ENCODE results near the gene SLC22A16.

GRCh38 chr6:110390404-110390803 is 86.0 kb downstream of the SLC22A16 start:
- TF ChIP-seq CTCF (conservative IDR thresholded peaks at IDR 0.05; ENCODE audit: low read depth, low read length) (no peak), EZH2 (IDR thresholded peaks at IDR 0.05; ENCODE audit: low read length, unreplicated experiment) (no peak), EZH2phosphoT487 (IDR thresholded peaks at IDR 0.05; ENCODE audit: borderline replicate concordance, low read length) (no peak)

All from PC-3 (cell line).